ENCODE data around the gene LIPN.
"Not testable (repeated sequence)": the region's sequence is repeated elsewhere in the genome, so short reads cannot be mapped to it uniquely, and the experiment has no call there.

LIPN gene, protein sequence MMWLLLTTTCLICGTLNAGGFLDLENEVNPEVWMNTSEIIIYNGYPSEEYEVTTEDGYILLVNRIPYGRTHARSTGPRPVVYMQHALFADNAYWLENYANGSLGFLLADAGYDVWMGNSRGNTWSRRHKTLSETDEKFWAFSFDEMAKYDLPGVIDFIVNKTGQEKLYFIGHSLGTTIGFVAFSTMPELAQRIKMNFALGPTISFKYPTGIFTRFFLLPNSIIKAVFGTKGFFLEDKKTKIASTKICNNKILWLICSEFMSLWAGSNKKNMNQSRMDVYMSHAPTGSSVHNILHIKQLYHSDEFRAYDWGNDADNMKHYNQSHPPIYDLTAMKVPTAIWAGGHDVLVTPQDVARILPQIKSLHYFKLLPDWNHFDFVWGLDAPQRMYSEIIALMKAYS

DNA sequence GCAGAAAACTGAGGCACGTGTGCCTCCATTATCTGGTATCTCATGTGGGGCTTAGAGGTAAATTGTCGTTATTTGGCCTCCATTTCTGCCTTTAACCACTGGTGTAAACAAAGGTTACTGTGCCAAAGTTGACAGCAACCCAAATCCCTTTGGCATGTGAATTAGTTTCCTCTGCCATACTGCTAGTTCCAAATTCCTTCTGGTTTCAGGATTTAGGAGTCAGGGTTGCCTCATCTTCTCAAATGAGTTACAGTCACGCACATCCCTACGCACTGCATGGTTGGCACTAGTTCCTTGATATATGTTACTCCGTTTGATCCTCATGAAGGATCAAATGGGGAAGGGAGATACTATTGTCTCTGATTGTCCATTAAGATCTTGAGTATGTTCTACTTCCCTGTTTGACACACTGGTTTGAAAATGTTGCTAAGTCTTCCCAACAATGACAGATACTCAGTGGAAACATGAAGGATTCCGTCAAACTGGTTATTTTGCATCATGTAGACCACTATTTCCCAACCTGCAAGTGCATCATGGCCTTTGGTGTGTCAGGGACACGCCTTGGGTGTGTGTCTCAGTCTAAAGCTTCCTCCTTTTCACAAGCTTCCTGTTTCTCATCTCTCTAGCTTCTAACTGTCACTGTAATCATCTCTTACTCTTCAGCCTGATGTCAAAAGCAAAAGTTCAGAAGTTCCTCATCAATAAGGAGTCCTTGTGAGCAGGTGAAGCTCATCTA is at the start of gene LIPN:
LIPN (plus strand) TSS at position 655 of the 736 bp plus-strand sequence. CDS start 1,386 bp downstream, outside the sequence.
- DNase-seq = no peak

DNA sequence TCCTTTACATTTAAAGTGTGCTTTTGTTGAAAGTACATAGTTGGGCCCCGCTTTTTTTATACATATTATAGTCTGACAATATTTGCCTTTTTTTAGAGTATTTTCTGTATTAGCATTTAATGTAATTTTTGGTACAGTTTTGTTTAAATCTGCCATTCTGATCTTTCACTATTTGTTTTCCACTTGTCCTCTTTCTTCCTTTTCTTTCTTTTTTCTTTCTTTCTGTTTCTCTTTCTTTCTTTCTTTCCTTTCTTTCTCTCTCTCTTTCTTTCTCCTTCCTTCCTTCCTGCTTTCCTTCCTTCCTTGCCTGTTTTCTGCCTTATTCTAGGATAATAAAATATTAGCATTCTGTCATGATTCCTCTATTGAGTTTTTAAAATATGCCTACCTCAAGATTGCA is 44.3 kb upstream of the LIPN start:
- no peak for DNase-seq

DNA sequence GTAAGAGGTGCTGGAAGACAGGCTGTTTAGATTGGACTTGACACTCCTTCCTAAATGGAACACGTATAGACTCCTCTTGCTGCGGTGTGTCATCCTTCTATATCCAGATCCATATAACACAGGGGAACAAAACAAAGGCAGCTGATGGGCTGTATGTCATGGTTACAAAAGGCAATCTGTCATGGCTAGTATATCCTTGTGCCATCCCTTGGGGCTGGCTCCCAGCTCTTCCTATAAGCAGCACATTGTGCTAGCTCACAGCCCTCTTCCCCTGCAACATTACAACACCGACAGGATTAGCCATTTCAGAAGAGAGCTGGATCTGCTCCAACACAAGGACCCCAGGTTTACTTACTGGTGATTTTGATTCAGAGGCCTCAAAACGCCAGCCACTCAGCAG is 38.4 kb upstream of the LIPN start:
- no peak for DNase-seq

DNA sequence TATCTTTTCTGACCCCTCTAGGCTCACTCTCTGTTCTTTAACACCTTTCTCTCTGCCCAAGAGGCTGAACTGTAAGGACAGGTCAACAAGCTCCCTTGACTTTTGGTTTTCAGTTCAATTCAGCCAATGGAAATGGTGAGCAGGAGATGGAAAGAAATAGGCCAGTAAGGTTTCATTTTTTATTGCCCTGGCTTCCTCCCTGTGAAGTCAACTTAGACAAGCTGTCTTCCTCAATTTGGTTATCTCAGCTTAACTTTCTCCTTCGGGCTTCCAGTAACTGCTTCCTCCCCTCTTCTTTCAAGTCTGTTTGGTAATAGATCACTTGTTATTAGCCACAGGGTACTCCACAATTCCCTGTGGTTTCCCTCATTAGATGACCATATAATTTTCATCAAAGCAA is 34.0 kb upstream of the LIPN start:
- no peak for DNase-seq

DNA sequence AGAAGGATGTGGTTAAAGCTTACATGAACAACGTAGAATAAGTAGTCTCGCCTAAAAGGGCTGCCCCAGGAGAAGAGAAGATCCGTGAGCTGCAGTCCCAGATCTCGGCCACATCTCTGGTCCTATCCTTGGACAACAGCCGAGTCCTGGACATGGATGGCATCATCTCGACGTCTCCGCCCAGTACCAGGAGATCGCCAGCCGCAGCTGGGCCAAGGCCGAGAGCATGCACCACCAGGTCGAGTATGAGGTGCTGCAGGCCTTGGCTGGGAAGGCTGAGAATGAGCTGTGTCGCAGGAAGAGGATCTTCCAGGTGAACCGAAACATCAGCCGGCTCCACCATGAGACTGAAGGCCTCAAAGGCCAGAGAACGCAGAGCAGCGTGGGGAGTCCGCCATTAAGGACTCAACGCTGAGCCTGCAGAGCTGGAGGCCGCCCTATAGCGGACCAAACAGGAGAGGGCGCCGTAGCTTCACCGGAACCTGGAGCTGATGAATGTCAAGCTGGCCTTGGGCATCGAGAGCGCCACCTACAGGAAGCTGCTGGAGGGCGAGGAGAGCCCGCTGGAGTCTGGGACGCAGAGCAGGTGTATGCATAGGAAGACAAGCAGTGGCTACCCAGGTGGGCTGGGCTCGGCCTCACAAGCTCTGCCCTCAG is 31.6 kb upstream of the LIPN start:
- DNase-seq = no peak

DNA sequence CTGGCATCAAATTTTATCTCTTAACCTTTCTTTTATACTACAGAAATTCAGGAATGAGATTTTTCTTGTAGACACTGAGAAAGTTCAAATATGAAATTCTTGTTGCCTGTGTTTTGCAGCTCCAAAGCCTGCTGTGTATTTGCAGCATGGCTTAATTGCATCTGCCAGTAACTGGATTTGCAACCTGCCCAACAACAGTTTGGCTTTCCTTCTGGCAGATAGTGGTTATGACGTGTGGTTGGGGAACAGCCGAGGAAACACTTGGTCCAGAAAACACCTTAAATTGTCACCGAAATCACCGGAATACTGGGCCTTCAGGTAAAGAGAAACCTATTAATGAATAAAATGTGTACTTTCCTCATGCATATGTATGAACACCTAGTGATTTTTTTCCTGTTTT is 29.0 kb upstream of the LIPN start:
- DNase-seq = no peak

DNA sequence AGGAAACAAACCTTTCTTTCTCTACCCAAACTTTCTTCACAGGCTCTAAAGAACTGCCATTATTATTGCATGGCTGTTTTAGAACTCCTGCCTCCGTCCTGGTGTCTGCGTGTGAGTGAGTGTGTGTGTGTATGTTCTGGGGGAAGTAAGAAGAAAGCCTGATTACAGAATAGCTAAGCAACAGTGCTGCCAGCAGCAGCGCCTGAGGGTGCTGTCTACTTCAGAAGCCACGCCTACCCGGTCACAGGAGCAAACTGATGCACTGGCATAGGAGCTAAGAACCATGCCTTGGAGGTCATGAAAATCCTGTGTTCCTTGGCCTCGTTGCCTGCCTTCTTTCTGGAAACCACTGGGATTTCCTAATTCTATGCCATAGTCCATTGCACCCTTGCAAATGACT is 28.5 kb upstream of the LIPN start:
- DNase-seq = no peak

DNA sequence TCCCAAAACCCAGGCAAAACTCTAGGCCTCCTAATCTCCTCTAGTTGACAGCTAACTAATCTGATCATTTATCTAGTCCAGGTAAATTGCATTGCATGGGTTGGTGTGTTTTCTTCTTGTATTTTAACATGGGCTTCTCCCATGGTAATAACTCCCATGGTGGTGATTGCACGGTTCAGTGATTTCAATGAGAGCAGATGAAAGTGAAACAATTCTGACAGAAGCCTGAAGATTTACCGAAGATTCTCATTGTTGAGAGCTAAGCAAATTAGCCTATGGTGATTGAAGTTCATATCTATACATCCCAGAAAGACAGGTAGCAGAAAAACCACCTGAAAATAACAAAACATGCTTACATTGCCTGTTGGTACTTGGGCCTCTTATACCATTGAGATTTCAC is 26.6 kb upstream of the LIPN start:
- DNase-seq = no peak

DNA sequence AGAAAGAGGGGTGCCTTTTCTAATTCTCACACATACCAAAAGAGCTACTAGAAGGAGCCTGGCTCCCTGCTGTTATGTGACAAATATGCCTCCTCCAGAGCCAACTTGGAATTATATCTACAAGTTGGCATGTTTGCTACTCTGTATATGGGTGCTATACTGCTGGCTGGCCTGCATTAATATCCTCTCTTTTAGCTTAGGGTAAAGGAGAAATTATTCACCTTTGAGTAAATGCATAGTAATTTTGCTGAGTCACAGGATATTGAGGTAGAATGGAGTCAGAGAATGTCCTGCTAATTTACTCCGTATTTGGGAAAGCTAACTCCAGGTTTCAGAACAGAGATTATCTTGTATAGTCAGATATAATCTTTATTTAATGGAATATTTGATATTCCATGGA is 24.2 kb upstream of the LIPN start:
- DNase-seq = no peak

DNA sequence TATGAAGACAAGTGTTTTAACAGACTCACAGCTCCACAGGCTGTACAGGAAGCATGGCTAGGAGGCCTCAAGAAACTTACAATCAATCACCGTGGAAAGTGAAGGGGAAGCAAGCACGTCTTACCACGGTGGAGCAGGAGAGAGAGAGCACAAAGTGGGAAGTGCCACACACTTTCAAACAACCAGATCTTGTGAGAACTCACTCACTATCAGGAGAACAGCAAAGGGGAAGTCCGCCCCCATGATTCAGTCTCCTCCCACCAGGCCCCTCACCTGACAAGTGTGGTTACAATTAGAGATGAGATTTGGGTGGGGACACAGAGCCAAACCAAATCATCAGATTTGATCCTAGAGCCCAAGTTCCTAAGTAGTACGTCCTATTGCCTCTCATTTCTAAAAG is 17.9 kb upstream of the LIPN start:
- not testable (repeated sequence) for DNase-seq

DNA sequence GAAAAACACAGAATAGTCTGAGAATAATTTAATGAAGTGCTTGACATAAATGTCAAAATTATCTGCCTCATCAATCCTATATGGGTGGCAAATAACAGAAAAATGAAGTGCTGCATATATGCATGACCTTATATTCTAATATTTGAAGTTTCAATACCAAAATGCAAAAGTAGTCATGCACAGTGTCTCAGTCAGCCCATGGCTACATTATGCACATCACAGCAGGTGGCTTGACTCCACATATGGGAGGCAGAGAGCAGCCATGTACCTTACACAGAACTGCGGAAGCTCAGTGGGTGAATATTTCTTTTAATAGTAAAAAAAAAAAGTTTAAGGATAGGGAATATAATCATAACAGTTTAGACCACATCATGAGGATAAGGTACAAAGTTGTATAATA is 17.4 kb upstream of the LIPN start:
- no peak for DNase-seq

DNA sequence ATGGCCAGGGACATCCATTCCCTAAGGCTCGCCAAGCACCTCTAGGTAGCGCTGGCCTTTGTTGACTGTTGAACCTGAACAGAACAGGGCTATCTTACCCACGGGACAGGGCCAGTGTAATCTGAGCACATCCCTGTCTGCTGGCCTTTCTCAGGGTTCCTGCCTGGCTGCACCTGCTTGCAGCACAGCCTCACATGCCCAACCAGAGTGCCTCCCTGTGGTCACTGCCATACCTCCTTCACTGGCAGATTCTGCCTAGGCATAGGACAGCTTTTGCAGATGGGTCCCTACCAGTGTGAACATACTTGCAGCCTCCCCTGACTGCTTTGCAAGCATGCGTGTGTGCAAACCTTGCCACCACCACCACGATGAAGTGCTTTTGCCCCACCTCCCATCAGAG is 15.8 kb upstream of the LIPN start:
- no peak for DNase-seq

DNA sequence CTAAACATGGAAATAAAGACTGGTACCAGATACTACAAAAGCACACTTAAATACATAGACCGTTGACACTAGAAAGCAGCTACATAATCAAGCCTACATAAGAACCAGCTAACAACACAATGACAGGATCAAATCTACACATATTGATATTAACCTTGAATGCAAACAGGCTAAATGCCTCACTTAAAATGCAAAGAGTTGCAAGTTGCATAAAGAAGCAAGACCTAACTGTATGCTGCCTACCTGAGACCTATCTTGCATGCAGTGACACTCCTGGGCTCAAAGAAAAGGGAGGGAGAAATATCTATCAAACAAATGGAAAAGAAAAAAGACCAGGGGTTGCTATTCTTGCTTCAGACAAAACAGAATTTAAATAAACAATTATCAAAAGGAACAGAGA is 14.2 kb upstream of the LIPN start:
- no peak for DNase-seq

DNA sequence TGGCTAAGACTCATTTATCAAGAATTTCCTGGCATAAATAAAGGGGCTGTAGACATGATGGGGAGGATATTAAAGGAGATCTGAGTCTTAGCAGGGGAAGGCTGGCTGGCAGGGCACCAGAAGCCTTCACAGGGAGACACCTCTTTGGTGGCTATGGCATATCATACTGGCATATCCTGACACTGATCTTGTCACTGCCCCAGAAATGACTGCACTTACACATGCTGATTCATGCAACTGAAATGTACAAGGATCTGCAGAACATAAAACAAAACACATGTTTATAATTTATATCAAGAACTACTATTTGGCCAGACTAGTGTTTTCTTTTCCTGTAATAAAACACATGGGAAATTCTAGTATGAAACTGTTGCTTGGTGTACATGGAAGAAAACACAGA is 5.5 kb upstream of the LIPN start:
- no peak for DNase-seq

DNA sequence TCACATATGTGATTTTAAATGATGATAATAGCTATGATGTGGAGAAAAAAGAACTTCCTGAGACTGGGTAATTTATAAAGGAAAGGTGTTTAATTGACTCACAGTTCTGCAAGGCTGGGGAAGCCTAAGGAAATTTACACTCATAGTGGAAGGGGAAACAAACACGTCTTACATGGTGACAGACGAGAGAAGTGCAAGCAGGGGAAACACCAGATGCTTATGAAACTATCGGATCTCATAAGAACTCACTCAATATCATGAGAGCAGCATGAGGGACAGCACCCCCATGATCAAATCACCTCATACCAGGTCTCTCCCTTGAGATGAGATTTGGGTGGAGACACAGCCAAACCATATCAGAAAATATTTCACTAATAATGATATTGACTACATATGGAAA is 4.1 kb upstream of the LIPN start:
- no peak for DNase-seq

DNA sequence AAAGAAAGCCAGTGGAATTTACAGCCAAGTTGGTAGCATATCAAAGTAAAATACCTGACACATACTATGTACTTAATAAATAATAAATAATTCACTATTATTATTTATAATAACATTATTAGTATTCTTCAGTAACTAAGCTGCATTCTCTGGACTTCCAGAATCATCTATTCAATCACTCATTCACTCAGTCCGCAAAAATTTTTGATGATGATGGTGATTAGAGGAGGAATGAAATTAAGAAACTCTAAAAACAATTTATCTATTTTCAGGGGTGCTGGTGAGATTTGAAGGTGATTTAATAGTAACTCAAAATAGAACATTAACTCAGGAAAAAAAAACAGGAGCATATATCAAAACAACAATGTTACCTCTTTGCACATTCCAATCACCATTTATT is 3.2 kb upstream of the LIPN start:
- no peak for DNase-seq

DNA sequence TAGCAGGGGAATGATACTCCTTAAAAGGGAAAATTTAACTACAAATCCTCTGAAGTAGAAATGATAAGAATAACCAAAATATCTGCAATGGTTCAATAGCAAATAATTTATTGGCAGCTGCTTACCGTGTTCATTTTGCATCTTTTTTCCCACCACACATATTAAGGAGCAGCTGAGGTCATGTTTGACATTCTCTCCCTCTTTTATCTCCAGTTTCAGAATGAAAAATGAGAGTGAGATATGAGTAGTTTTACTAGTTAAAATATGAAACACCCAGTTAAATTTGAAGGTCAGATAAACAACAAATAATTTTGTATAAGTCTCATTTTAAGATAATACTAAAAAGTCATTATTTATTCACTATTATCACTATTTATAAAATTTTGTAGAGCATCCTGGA is 3.1 kb downstream of the LIPN start:
- DNase-seq = no peak

DNA sequence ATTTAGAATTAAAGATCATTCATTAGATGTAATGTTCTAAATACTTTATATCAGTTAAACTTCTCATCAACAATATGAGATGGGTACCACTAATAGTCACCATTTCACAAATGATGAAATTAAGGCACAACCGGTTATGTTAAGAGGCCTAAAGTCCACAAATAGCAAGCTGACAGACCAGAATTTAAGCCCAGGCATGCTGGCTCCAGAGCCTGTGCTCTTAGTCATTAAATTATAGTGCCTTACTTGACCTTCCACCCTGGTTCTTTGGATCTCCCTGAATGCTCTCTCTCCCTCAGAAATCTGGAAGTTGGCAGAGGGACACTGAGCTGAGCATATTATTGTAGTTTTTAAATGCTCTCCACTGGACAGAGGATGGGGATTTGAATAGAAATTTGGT is 3.6 kb downstream of the LIPN start:
- DNase-seq = no peak

DNA sequence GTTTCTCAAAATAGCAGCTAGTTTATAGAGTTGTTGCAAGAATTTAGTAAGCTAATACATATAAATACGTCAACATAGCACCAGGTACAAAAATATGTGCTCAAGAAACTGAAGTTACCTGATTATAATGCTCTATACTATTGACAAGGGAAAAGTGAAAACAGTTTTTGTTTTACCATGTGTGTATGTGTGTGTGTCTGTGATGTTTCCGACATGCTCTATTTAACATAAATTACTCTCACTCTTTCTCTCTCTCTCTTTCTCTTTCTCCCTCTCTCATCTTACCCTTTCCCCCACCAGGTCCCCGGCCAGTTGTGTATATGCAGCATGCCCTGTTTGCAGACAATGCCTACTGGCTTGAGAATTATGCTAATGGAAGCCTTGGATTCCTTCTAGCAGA is 4.3 kb downstream of the LIPN start:
- DNase-seq = no peak

DNA sequence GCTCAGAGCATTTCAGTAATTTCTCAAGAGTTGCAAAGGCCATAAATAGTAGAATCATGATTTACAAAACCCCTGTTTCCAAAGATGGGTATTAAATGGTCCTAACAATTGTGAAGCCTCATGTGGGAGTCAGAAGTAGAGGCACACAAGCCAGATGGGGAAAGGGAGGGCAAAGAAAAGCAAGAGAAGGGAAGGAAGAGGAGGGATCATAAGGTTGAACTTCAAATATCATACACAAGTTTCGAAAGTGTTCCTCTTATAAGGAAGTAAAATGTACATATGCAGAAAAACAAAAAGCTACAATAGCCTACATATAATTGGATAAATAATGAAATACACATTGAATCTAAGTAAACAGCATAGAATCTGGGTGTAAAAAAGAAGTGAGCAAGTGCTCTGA is 6.0 kb downstream of the LIPN start:
- DNase-seq = no peak

DNA sequence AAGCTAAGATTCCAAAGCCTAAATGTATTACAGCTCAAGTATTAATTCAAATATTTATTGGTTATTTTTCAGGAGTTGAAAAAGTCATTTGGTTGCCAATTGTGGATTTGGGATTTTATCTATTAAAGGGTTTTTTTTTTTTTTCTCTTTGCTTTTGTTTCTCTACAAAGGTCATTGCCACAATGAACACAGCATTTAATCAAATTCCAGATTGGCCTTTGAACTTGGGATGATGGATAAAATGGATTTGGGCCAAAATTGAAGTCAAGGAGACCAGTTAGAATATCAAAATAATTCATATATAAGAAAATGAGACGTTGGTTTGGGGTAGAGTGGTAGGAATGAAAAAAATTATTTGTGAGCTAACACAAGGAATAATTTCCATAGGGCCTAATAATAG is 9.6 kb downstream of the LIPN start:
- no peak for DNase-seq

DNA sequence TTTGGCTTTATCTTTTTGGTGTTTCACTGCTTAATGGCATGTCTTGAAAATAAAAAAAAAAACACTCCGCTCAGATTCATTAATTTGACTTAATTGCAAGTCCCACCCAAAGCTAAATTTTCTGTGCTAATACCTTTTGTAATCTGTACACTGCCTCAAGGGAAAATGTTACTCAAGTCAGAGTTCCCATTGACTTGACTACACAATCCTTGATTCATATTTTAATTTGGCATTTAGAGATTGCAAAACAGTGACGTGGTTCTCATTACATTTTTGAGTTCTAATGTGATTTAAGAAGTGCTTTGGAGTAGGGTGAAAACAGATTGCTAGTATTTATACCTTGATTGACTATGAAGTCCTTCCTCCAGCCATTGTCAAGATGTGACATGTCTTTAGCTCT is 21.4 kb downstream of the LIPN start:
- DNase-seq = no peak

DNA sequence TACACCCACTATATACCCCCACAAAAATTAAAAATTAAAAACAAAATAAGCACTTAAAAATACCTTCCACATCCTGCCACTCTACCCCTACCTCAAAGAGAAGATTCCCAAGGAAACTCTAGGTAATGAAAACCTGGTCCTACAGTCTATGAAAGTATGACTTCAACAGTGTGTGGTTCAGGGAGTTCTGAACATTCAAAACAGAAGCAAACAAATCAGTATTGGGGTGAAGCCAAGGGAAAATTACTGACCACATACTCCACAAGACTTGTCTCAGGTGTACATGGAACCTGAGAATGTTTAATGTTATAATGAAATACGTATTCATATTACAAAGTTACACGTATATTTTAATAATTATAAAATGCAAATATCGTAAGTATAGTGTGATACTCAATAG is 22.4 kb downstream of the LIPN start:
- no peak for DNase-seq

DNA sequence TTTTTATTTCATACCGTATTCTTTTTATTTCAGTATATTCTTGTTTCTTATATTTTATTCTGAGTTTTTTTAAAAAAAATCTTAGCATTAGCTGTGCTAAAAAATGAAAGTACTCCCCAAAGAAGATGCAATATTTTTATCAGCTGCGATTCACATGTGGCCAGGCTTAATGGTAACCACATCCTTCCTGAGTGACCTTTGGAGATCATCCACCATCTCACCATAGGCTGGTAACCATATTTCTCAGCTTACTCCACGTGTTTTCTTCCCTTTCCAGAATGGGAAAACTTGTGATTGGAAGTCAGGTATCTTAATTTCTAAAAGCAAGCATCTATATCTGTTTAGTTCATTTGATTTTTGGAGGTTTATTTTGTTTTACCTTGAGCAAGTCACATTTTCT is 23.9 kb downstream of the LIPN start:
- no peak for DNase-seq
